ENCODE results near the gene MEIS2. TPM values are rescaled to one million over a fixed set of nuclear protein-coding genes. Genes with fewer than 3 reads are reported as not detected.

MEIS2 gene
- total RNA-seq, 2 experiments from 2014 or later, result 0.14 TPM; not detected in 1

GRCh38 chr15:36978625-36979024 lies 121.7 kb downstream of the MEIS2 start:
- H3K4me1 Mint-ChIP-seq (ENCODE audit: low read depth), result no peaks in the 10 kb centered on the region
- H3K9me3 Mint-ChIP-seq, result peaks cover under 1% of the 10 kb centered on the region
- H3K4me3 Mint-ChIP-seq, result no peak overlapping the region
- intact Hi-C loops (cut with micrococcal nuclease), result no loop called here
- TF ChIP-seq, protein P1, sequence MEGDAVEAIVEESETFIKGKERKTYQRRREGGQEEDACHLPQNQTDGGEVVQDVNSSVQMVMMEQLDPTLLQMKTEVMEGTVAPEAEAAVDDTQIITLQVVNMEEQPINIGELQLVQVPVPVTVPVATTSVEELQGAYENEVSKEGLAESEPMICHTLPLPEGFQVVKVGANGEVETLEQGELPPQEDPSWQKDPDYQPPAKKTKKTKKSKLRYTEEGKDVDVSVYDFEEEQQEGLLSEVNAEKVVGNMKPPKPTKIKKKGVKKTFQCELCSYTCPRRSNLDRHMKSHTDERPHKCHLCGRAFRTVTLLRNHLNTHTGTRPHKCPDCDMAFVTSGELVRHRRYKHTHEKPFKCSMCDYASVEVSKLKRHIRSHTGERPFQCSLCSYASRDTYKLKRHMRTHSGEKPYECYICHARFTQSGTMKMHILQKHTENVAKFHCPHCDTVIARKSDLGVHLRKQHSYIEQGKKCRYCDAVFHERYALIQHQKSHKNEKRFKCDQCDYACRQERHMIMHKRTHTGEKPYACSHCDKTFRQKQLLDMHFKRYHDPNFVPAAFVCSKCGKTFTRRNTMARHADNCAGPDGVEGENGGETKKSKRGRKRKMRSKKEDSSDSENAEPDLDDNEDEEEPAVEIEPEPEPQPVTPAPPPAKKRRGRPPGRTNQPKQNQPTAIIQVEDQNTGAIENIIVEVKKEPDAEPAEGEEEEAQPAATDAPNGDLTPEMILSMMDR (IDR thresholded peaks at IDR 0.05), result no peak
- POLR2A ChIA-PET, result no interaction called here
- H3K27me3 Mint-ChIP-seq, result no peaks in the 10 kb centered on the region
- H3K27ac Mint-ChIP-seq, result no peak overlapping the region
- DNase-seq (no peak), ATAC-seq (no peak)
- CTCF ChIA-PET, result no interaction called here
- no peaks in the 10 kb centered on the region for H3K36me3 Mint-ChIP-seq (ENCODE audit: low read depth)

DNA sequence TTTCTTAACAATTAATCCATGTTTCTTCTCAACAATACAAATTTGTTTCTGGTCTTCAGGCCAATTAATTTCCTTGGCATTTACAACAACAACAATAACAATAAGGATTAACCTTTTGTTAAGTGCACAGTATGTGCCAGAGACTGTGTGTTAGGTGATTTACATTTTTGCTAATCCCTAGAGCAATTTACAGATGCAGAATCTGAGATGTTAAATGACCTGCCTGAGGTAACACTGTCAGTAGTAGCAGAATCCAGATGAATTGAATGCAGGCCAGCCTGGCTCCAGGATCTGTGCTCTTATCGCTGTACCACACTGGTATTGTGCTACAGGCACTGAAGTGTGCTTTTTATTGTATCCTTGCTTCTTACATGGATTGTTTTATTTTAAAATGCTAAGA lies 122.2 kb downstream of the MEIS2 start:
- POLR2A ChIA-PET, result no interaction called here
- Mint-ChIP-seq H3K9me3 (no peaks in the 10 kb centered on the region), H3K4me1 (ENCODE audit: low read depth) (no peaks in the 10 kb centered on the region), H3K36me3 (ENCODE audit: low read depth) (no peaks in the 10 kb centered on the region), H3K27me3 (no peaks in the 10 kb centered on the region), H3K27ac (no peak overlapping the region), H3K4me3 (no peak overlapping the region)
- CTCF ChIA-PET, result no interaction called here
- intact Hi-C loops (cut with micrococcal nuclease), result no loop called here
- ATAC-seq (no peak), DNase-seq (no peak)
- TF ChIP-seq, protein P1 (IDR thresholded peaks at IDR 0.05), result no peak

DNA sequence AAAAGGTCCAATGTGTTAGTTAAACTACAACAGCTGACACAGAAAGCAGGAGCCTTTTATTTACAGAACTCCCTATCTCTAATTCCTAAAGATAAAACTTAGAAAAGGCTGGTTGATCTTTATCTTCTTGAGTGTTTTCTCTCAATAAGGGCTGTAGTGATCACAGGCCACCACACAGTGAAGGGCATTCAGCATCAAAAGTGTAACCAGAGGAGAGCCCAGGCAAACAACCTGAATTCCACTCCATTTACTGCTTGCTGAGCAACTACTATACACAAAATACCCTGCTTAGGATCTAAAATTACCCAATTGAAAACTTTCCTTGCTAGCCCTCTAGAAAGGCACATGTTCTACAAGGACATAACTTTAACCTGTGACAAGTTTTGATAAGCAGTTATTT lies 122.7 kb downstream of the MEIS2 start:
- Mint-ChIP-seq H3K9me3 (no peaks in the 10 kb centered on the region), H3K4me3 (no peak overlapping the region), H3K36me3 (ENCODE audit: low read depth) (no peaks in the 10 kb centered on the region), H3K27ac (no peak overlapping the region), H3K27me3 (no peaks in the 10 kb centered on the region), H3K4me1 (ENCODE audit: low read depth) (no peaks in the 10 kb centered on the region)
- TF ChIP-seq, protein P1 (IDR thresholded peaks at IDR 0.05), result no peak
- intact Hi-C loops (cut with micrococcal nuclease), result no loop called here
- DNase-seq, result no peak
- no peak for ATAC-seq
- ChIA-PET POLR2A (no interaction called here), CTCF (no interaction called here)

GRCh38 chr15:36972704-36973103 lies 127.6 kb downstream of the MEIS2 start:
- no peak for DNase-seq

DNA sequence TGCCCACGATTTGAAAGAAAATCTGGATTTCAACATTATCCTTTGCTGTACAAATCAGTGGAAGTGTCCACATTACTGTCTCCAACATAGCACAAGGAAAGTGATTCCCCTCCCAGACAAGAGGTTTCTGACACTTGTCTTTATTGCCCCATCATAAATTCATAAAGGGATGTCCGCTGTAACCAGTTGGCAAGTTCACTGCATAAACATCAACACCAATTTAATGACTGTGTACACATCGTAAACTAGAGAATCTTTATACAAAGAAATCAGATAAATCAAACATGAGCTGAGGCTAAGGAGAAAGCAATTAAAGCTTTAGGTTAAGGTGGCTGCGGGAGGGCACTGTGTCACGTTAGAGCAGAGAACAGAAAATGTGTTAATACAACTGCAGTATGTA lies 129.8 kb downstream of the MEIS2 start:
- Mint-ChIP-seq H3K36me3 (ENCODE audit: low read depth) (no peaks in the 10 kb centered on the region), H3K9me3 (no peaks in the 10 kb centered on the region), H3K27me3 (no peaks in the 10 kb centered on the region), H3K27ac (no peak overlapping the region), H3K4me3 (no peak overlapping the region), H3K4me1 (ENCODE audit: low read depth) (no peaks in the 10 kb centered on the region)
- no peak for ATAC-seq
- no peak for DNase-seq
- intact Hi-C loops (cut with micrococcal nuclease), result no loop called here
- ChIA-PET POLR2A (no interaction called here), CTCF (no interaction called here)
- TF ChIP-seq, protein P1 (IDR thresholded peaks at IDR 0.05), result no peak

More at GRCh38 chr15:36972704-36973103, 127.6 kb downstream of the MEIS2 start:
- Mint-ChIP-seq H3K27ac (no peak overlapping the region), H3K4me3 (no peak overlapping the region), H3K27me3 (no peaks in the 10 kb centered on the region), H3K36me3 (ENCODE audit: low read depth) (no peaks in the 10 kb centered on the region), H3K4me1 (ENCODE audit: low read depth) (no peaks in the 10 kb centered on the region), H3K9me3 (no peaks in the 10 kb centered on the region)
- intact Hi-C loops (cut with micrococcal nuclease), result no loop called here
- ATAC-seq, result no peak
- POLR2A ChIA-PET, result no interaction called here
- CTCF ChIA-PET, result no interaction called here
- TF ChIP-seq, protein P1 (IDR thresholded peaks at IDR 0.05), result no peak

Measured in activated CD8-positive, alpha-beta T cell treated with anti-CD3 and anti-CD28 coated beads for 36 hours (primary cell).